Stimulated activated CD8-positive, alpha-beta memory T cell treated with anti-CD3 and anti-CD28 coated beads, Interleukin-15, amount 100 ng/mL, for 1 hour (primary cell): ENCODE results near the gene PLAAT4.
"Not testable (repeated sequence)": the region's sequence is repeated elsewhere in the genome, so short reads cannot be mapped to it uniquely, and the experiment has no call there.

ENCODE experiments used
- DNase-seq: peaks from one replicate; pipeline ENCODE4 v3.0.0-alpha.2; 2020; ENCODE audit warnings: low read depth

PLAAT4 gene

DNA sequence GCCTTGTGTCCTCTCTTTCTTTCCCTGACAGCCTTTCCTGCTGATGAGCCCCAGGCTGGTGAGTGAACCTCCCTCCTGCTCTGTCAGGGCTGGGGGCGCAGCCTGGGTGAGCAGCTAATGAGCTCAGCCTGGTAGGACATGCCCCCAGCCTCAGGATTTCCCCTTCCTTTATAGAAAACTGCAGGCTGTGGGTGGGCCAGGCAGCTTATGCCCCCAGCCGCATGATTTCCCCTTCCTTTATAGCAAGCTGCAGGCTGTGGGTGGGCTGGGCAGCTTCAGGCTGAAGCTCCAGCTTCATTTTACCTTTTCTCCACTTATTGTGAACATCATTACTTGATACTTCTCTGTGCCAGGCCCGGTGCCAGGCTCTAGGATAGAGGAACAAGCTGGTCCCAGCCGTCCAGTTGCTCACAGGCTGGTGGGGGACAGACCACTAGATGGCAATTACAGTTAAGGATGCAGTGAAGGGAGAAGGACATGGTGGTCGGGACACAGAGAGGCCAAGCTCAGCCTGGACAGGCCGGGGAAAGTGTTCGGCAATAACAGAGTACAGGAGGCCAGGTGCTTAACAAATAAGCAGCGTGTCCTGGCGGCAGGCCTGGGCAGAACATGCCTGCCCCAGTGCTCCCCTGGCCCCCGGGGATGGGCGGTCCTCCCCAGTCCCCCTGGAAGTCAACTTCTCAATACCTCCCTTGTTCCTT lies 25.4 kb upstream of the PLAAT4 start:
- no peak for DNase-seq

DNA sequence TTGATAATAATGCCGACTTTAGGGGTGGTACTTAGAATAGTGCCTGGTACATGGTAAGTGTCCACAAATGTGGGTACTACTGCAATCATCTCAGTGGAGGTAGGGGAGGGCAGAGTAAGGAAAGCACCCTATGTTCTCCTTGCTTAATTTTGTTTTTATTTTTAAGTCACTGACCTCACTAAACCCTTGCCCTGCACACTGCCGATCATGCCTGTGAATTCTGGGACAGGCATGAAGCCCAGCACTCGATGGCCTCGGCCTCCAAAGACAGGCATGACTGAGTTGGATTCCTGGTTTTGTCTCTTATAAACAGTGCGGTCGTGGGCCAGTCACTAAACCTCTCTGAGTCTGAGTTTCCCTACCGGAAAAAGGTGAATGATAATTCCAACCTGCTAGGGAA lies 23.8 kb upstream of the PLAAT4 start:
- no peak for DNase-seq

GRCh38 chr11:63516109-63516508 lies 20.5 kb upstream of the PLAAT4 start:
- DNase-seq = no peak

GRCh38 chr11:63517156-63517555 lies 19.5 kb upstream of the PLAAT4 start:
- DNase-seq = no peak

- no peak for DNase-seq
Measured at GRCh38 chr11:63518548-63518947, 18.1 kb upstream of the PLAAT4 start.

GRCh38 chr11:63520606-63521170 lies 15.9 kb upstream of the PLAAT4 start:
- DNase-seq = no peak

DNA sequence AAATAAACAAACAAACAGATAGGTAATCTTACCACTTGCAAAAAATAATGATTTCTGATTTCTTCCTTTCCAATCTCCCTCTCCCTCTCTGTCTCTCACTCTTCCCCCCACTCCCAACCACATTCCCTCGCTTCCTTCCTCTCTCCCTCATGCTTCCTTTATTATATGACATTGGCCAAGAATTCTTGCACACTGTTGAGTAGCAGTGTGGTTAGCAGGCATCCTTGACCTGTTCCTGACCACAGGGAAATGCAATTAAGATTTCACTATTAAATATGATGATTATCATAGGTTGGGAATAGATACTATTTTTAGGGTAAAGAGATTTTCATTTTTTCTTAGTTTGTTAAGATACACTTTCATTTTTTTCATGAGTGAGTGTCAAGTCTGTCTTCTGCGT lies 14.7 kb upstream of the PLAAT4 start:
- no peak for DNase-seq

GRCh38 chr11:63523151-63523550 lies 13.5 kb upstream of the PLAAT4 start:
- no peak for DNase-seq

GRCh38 chr11:63527667-63528066 lies 8.9 kb upstream of the PLAAT4 start:
- no peak for DNase-seq

GRCh38 chr11:63528156-63528555 lies 8.5 kb upstream of the PLAAT4 start:
- not testable (repeated sequence) for DNase-seq

- DNase-seq = not testable (repeated sequence)
Measured at GRCh38 chr11:63528729-63529278, 7.8 kb upstream of the PLAAT4 start.

DNA sequence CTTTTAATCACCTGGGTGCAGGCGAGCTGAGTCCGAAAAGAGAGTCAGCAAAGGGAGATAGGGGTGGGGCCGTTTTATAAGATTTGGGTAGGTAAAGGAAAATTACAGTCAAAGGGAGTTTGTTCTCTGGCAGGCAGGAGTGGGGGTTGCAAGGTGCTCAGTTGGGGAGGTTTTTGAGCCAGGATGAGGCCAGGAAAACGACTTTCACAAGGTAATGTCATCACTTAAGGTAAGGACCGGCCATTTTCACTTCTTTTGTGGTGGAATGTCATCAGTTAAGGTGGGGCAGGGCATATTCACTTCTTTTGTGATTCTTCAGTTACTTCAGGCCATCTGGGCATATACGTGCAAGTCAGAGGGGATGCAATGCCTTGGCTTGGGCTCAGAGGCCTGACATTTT lies 7.2 kb upstream of the PLAAT4 start:
- DNase-seq = not testable (repeated sequence)

- no peak for DNase-seq
Measured at GRCh38 chr11:63530021-63530420, 6.6 kb upstream of the PLAAT4 start.

- DNase-seq = not testable (repeated sequence)
Measured at GRCh38 chr11:63531074-63531792, 5.4 kb upstream of the PLAAT4 start.

DNA sequence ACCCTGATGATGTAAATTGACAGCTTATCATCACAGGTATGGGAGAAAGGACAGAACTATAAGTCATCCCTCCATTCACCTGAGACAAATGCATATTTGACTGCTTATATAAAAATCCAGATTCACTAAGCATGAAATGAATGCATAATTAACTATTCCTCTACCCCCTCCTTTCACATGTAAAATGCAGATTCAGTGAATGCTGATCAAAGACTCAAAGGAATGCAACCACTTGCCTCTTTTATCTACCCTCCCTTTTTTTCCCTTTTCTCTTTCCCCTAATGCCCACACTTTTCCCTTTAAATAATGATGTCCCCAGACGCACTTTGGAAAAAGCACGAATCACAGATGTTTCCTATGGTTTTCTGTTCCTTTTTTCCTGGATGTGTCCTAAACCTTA lies 4.5 kb upstream of the PLAAT4 start:
- DNase-seq = no peak

DNA sequence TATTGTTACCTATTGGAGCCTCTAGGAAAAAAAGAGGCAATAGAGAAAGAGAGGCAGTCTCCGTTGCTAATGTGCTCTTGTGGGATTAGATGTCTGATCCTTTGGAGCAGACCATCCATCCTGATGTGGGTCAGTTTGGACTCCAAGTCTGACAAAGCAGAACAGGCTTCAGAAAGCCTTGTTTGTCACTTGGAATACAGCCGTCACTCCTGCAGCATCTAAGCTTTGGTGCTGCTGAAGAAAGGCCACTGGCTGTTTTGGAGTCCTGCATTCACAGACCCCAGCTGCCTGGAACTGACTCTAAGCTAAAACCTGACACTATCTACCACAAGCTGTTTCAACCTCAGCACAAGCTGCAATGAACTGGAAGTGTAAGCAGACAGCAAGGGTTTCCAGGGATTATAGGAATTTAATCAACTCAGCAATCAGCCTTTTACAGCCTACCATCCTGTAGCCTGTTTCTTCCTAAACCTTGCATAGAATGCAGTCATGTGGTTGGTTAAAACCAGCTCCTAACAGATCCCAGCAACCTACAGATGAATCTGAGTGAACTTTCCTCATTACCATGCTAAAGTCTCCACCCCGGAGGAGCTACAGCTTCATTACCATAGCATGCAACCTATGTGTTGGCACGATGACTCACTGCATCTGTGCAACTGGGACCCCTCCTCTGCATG lies 3.7 kb upstream of the PLAAT4 start:
- no peak for DNase-seq

- no peak for DNase-seq
Measured at GRCh38 chr11:63534076-63534475, 2.5 kb upstream of the PLAAT4 start.

DNA sequence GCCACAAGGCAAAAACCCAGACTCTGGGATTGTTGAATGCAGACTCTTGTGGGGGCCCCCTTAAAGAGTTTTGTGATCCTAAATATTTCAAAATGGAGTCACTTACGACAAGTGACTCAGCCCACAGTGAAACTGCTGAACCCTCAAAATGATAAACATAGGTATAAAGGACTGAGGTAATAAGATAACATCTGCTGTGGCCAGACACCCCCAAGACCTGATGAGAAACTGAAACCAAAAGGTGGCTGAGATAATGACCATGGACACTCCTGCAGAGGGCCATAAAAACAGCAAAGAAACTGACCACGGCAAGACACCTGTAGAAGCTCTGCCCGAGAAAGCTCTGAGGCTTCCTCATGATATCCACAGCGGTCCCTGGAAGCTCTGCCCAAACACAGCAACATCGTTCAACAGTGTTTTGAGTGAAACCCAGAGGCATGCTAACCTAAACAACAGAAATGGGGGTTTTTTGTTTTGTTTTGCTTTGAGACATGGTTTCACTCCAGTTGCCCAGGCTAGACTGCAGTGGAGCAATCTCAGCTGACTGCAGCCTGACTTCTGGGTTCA lies 1.6 kb upstream of the PLAAT4 start:
- DNase-seq = no peak

DNA sequence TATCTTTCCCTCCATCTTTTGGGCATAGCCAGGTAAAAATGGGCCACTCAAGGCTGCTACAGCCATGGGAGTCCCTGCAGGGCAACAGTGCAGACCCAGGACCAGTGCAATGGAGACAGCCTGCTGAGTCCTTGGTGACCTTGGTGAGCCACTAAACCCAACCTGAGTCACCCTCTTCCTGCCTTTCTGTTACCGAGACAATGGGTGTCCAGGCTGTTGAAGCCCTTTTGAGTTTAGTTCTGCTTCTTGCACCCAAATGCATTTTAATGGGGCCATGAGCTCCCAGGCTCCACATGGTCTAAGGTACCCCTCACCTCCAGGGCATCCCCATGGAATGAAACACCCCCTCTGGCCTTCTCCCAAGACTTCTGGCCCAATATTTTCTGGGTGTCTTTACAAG lies 874 bp upstream of the PLAAT4 start:
- DNase-seq = no peak

GRCh38 chr11:63537293-63538101 lies 889 bp downstream of the PLAAT4 start:
- DNase-seq = no peak

- DNase-seq = not testable (repeated sequence)
Measured at GRCh38 chr11:63542506-63542905, 5.9 kb downstream of the PLAAT4 start.
